Neural cell (in vitro differentiated cells): ENCODE data around the gene RNU1-3. TPM values are rescaled to one million over a fixed set of nuclear protein-coding genes. Genes with fewer than 3 reads are reported as not detected.
"Not testable (repeated sequence)": the region's sequence is repeated elsewhere in the genome, so short reads cannot be mapped to it uniquely, and the experiment has no call there.

Experiments
- H2AFZ ChIP-seq: fragments of 200-600, 300-800 bp; sonication (generic), shearing (Covaris generic); 2 replicates; pipeline ENCODE4 v1.6.0; 2014; ENCODE audit warnings: low read depth, mild to moderate bottlenecking, antibody characterized with exemption, low read length, moderate library complexity
- H3F3A ChIP-seq: fragments of 200-600 bp; shearing (Covaris generic); 2 replicates; pipeline ENCODE4 v1.6.1; 2016; ENCODE audit warnings: mild to moderate bottlenecking, moderate library complexity, mixed read lengths, antibody characterized with exemption, low read length; ENCODE audit not compliant: insufficient read depth, poor library complexity, severe bottlenecking
- H3K27ac ChIP-seq: fragments of 200-600, 300-800 bp; sonication (generic), shearing (Covaris generic); 2 replicates; pipeline ENCODE4 v1.5.1; 2014; ENCODE audit warnings: mild to moderate bottlenecking, low read length, moderate library complexity
- H3K27me3 ChIP-seq: fragments of 300-800, 200-600 bp; sonication (generic), shearing (Covaris generic); 2 replicates; pipeline ENCODE4 v1.6.0; 2014; ENCODE audit warnings: mild to moderate bottlenecking, low read depth, low read length, moderate library complexity; ENCODE audit not compliant: insufficient read depth
- H3K36me3 ChIP-seq: fragments of 300-800, 200-600 bp; sonication (generic), shearing (Covaris generic); 2 replicates; pipeline ENCODE4 v1.5.1; 2014; ENCODE audit warnings: mild to moderate bottlenecking, antibody characterized with exemption, low read length, moderate library complexity; ENCODE audit not compliant: insufficient read depth
- H3K4me2 ChIP-seq: fragments of 300-800, 200-600 bp; sonication (generic), shearing (Covaris generic); 2 replicates; pipeline ENCODE4 v1.6.0; 2014; ENCODE audit warnings: mild to moderate bottlenecking, low read length
- H3K4me3 ChIP-seq: fragments of 300-800, 200-600 bp; sonication (generic), shearing (Covaris generic); 2 replicates; pipeline ENCODE4 v1.5.1; 2014; ENCODE audit warnings: mild to moderate bottlenecking, low read length, moderate library complexity
- H3K79me2 ChIP-seq: fragments of 200-600 bp; shearing (Covaris generic); replicated peaks from 2 replicates; pipeline ENCODE4 v1.6.0; 2014; ENCODE audit warnings: mild to moderate bottlenecking, low read length, moderate library complexity; ENCODE audit not compliant: insufficient read depth
- H3K9ac ChIP-seq: fragments of 300-800, 200-600 bp; sonication (generic), shearing (Covaris generic); 2 replicates; pipeline ENCODE4 v1.6.1; 2016; ENCODE audit warnings: mild to moderate bottlenecking, low read length, mixed read lengths
- H3K9me2 ChIP-seq: fragments of 200-600 bp; shearing (Covaris generic); 2 replicates; pipeline ENCODE4 v1.6.1; 2016; ENCODE audit warnings: mild to moderate bottlenecking, low read length, mixed read lengths; ENCODE audit not compliant: insufficient read depth
- H3K9me3 ChIP-seq: fragments of 200-600, 300-800 bp; sonication (generic), shearing (Covaris generic); 2 replicates; pipeline ENCODE4 v1.6.1; 2016; ENCODE audit warnings: mild to moderate bottlenecking, mixed run types, low read length, moderate library complexity, mixed read lengths
- H4K20me1 ChIP-seq: fragments of 200-600 bp; shearing (Covaris generic); 2 replicates; pipeline ENCODE4 v1.6.1; 2016; ENCODE audit warnings: mild to moderate bottlenecking, mixed run types; ENCODE audit not compliant: insufficient read depth
- CTCF ChIP-seq: fragments of 450-650 bp; IDR thresholded peaks from 2 replicates; pipeline ENCODE4 v1.5.1; 2014; ENCODE audit warnings: antibody characterized with exemption, mild to moderate bottlenecking, moderate library complexity; ENCODE audit not compliant: poor library complexity, severe bottlenecking
- polyA plus RNA-seq: library from polyadenylated mRNA; depleted of rRNA; stranded (reverse); fragments of >200 nt; gene quantifications from 2 replicates; pipeline ENCODE4 v1.2.3, GENCODE V29; 2014

The RNU1-3 gene
- polyA plus RNA-seq, 1 donor from 2014 or later, result not detected

- not testable (repeated sequence) for H2AFZ ChIP-seq, H3K9me3 ChIP-seq, H3K27me3 ChIP-seq, H3K9ac ChIP-seq, H3K4me2 ChIP-seq, H3K36me3 ChIP-seq, H4K20me1 ChIP-seq, H3K4me3 ChIP-seq, H3K9me2 ChIP-seq, H3K27ac ChIP-seq, H3K79me2 ChIP-seq, H3F3A ChIP-seq
- peak; percentile 34 for TF ChIP-seq CTCF
Observed at GRCh38 chr1:16709659-16710087, 42.9 kb upstream of the RNU1-3 start.

GRCh38 chr1:16708704-16709103 lies 42.0 kb upstream of the RNU1-3 start:
- not testable (repeated sequence) for H2AFZ ChIP-seq, H3K9me2 ChIP-seq, H3K79me2 ChIP-seq, H3K9me3 ChIP-seq, H3K27ac ChIP-seq, H3K9ac ChIP-seq, H3F3A ChIP-seq, H4K20me1 ChIP-seq, H3K27me3 ChIP-seq, H3K36me3 ChIP-seq, H3K4me3 ChIP-seq, H3K4me2 ChIP-seq

- not testable (repeated sequence) for H4K20me1 ChIP-seq, H3K27ac ChIP-seq, H3K4me3 ChIP-seq, H3K9me3 ChIP-seq, H3K4me2 ChIP-seq, H3F3A ChIP-seq, H3K79me2 ChIP-seq, H2AFZ ChIP-seq, H3K36me3 ChIP-seq, H3K27me3 ChIP-seq, H3K9ac ChIP-seq, H3K9me2 ChIP-seq
Observed at GRCh38 chr1:16707130-16708093, 40.7 kb upstream of the RNU1-3 start.

GRCh38 chr1:16706302-16706701 lies 39.6 kb upstream of the RNU1-3 start:
- H3K79me2 ChIP-seq, H3K27me3 ChIP-seq, H3K4me2 ChIP-seq, H2AFZ ChIP-seq, H3K9ac ChIP-seq, H3K27ac ChIP-seq, H3K36me3 ChIP-seq, H4K20me1 ChIP-seq, H3K9me2 ChIP-seq, H3K4me3 ChIP-seq, H3F3A ChIP-seq, H3K9me3 ChIP-seq: not testable (repeated sequence)

- H3K27ac ChIP-seq, H3K9me2 ChIP-seq, H3K4me3 ChIP-seq, H3F3A ChIP-seq, H3K4me2 ChIP-seq, H3K79me2 ChIP-seq, H3K9ac ChIP-seq, H3K36me3 ChIP-seq, H2AFZ ChIP-seq, H3K27me3 ChIP-seq, H3K9me3 ChIP-seq, H4K20me1 ChIP-seq: not testable (repeated sequence)
Observed at GRCh38 chr1:16704502-16705100, 37.9 kb upstream of the RNU1-3 start.

- H3K4me3 ChIP-seq, H4K20me1 ChIP-seq, H3K9me2 ChIP-seq, H3F3A ChIP-seq, H2AFZ ChIP-seq, H3K36me3 ChIP-seq, H3K27ac ChIP-seq, H3K27me3 ChIP-seq, H3K4me2 ChIP-seq, H3K9me3 ChIP-seq, H3K9ac ChIP-seq, H3K79me2 ChIP-seq: not testable (repeated sequence)
Observed at GRCh38 chr1:16704076-16704475, 37.3 kb upstream of the RNU1-3 start.

GRCh38 chr1:16703602-16704001 lies 36.9 kb upstream of the RNU1-3 start:
- not testable (repeated sequence) for H3K9me3 ChIP-seq, H3K4me2 ChIP-seq, H3K4me3 ChIP-seq, H3K27ac ChIP-seq, H3K27me3 ChIP-seq, H3K36me3 ChIP-seq, H3F3A ChIP-seq, H3K79me2 ChIP-seq, H3K9ac ChIP-seq, H4K20me1 ChIP-seq, H2AFZ ChIP-seq, H3K9me2 ChIP-seq
